Measurements from ENCODE around the gene CWC15. TPM values are rescaled to one million over a fixed set of nuclear protein-coding genes. Genes with fewer than 3 reads are reported as not detected.
"Not testable (repeated sequence)": the region's sequence is repeated elsewhere in the genome, so short reads cannot be mapped to it uniquely, and the experiment has no call there.

The CWC15 gene
- total RNA-seq, 1 donor from 2014 or later: 48.5 TPM

DNA sequence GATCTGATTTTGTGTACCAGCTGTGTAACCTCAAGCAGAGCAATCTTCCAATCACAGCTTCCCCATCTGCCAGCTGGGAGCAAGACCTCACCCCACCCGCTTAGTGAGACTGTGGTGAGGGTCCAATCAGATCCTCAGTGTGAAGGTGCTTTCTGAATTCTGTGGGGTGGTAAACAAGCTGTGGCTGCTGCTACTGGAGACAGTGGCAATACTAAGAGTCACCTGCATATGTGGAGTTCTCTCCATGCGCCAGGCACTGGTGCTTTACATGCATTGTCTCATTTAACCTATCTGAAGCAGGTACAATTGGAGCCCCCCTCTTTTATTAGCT is 50.4 kb downstream of the CWC15 start:
- H3K4me3 ChIP-seq (ENCODE audit: low read depth, low read length): no peak overlapping the region
- TF ChIP-seq CTCF (conservative IDR thresholded peaks at IDR 0.05; ENCODE audit: low read depth, low read length): no peak
- DNase-seq (ENCODE audit: low read depth): no peak

- TF ChIP-seq CTCF (conservative IDR thresholded peaks at IDR 0.05; ENCODE audit: low read depth, low read length): no peak
- no peak overlapping the region for H3K4me3 ChIP-seq (ENCODE audit: low read depth, low read length)
- DNase-seq (ENCODE audit: low read depth): no peak
These were observed 50.9 kb downstream of the CWC15 start for GRCh38 chr11:94922321-94923003.

DNA sequence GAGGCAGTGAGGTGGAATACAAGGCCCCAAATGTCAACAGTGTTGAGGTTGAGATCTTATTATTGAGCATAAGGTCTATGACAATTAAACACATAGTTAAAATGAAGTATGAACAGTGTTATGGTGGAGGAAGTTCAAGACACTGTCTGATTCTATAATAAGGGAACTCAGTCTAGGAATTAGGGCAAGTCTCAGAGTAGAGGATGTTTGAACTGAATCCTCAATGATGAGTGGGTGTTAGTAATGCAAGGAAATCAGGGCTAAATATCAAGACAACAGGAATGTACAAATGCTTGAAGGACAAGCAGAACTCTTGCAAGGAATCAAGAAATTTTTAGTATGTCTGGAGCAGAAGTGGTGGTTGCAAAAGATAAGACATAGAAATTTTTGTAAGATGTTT is 53.0 kb downstream of the CWC15 start:
- no peak for TF ChIP-seq CTCF (conservative IDR thresholded peaks at IDR 0.05; ENCODE audit: low read depth, low read length)
- no peak for DNase-seq (ENCODE audit: low read depth)
- no peak overlapping the region for H3K4me3 ChIP-seq (ENCODE audit: low read depth, low read length)

DNA sequence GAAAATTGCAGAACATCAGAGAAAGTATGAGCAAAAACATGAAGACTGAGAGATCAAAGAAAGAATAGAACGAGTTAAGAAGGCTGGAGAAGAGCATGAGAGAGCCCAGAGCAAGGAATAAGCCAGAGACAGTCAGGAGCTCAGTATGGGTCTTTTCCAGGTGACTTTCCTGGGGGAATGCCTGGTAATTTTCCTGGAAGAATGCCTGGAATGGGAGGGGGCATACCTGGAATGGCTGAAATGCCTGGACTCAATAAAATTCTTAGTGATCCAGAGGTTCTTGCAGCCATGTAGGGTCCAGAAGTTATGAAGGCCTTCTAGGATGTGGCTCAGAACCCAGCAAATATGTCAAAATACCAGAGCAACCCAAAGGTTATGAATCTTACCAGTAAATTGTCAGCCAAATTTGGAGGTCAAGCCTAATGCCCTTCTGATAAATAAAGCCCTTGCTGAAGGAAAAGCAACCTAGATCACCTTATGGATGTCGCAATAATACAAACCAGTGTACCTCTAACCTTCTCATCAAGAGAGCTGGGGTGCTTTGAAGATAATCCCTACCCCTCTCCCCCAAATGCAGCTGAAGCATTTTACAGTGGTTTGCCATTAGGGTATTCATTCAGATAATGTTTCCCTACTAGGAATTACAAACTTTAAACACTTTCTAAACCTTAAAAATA is 59.5 kb downstream of the CWC15 start:
- DNase-seq (ENCODE audit: low read depth); H3K4me3 ChIP-seq (ENCODE audit: low read depth, low read length): not testable (repeated sequence)

GRCh38 chr11:94912806-94913205 is 60.5 kb downstream of the CWC15 start:
- no peak overlapping the region for H3K4me3 ChIP-seq (ENCODE audit: low read depth, low read length)
- TF ChIP-seq CTCF (conservative IDR thresholded peaks at IDR 0.05; ENCODE audit: low read depth, low read length): no peak
- no peak for DNase-seq (ENCODE audit: low read depth)

Other genes with a start within 250 kb of the CWC15 start
- 26.0 and 31.8 TPM in 2 replicates for gene AMOTL1, start 205.2 kb downstream of the CWC15 start, total RNA-seq
- gene KDM4D, start 153 bp upstream of the CWC15 start, total RNA-seq: 1.7 and 1.8 TPM in 2 replicates
- gene KDM4E, start 51.7 kb upstream of the CWC15 start, total RNA-seq: not detected in 2 replicates
- gene KDM4F, start 75.9 kb upstream of the CWC15 start, total RNA-seq: not detected in 2 replicates
- gene SRSF8, start 93.4 kb upstream of the CWC15 start, total RNA-seq: 16.9 and 21.3 TPM in 2 replicates
- gene ENDOD1, start 116.3 kb upstream of the CWC15 start, total RNA-seq: 23.2 and 36.6 TPM in 2 replicates

Measured in epithelial cell of proximal tubule (primary cell).